Ramos (cell line): ENCODE measurements around the gene RNF181.
"Not testable (repeated sequence)": the region's sequence is repeated elsewhere in the genome, so short reads cannot be mapped to it uniquely, and the experiment has no call there.

ENCODE experiments used
- in situ Hi-C: fragments of 300-500 bp; cut with MboI; formaldehyde crosslinking; loops from one replicate; pipeline ENCODE4 v1.14.3; 2022; ENCODE audit warnings: low sequenced_read_pairs; ENCODE audit not compliant: unreplicated experiment

The RNF181 gene, protein sequence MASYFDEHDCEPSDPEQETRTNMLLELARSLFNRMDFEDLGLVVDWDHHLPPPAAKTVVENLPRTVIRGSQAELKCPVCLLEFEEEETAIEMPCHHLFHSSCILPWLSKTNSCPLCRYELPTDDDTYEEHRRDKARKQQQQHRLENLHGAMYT

DNA sequence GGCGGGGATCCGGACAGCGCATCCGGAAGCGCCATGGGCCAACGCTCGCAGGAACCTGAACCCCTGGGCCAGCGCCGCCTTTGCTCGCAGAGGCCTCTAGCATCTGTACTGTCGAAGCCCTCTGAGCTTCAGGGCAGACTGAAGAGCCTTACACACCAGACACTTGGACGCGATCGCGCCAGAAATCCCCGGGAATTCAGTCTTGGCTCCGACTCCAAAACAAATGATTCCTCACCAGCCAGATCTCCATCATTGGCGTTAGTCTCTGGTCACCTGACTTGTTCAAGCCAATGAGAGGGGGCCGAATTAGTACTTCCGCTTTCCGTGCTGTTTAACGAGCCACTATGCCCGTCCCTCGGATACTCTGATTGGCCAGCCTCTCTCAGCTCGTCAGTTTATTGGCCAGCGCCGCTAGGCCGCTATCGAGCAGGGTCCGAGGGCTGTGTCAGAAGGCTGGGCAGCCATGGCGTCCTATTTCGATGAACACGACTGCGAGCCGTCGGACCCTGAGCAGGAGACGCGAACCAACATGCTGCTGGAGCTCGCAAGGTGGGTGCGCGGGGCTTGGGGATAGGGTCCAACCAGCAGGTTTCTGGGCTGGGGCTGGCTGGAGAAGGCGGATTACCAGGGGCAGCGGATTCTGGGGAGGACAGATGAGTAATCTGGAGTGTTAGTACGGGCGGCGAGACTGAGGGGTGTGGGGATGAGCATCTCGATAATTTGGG, at the start of gene RNF181:
Gene RNF181 (plus strand): TSS at position 445 of the 725 bp plus-strand sequence. CDS start 19 bp downstream, at position 464.
- in situ Hi-C loops: no loop called here

DNA sequence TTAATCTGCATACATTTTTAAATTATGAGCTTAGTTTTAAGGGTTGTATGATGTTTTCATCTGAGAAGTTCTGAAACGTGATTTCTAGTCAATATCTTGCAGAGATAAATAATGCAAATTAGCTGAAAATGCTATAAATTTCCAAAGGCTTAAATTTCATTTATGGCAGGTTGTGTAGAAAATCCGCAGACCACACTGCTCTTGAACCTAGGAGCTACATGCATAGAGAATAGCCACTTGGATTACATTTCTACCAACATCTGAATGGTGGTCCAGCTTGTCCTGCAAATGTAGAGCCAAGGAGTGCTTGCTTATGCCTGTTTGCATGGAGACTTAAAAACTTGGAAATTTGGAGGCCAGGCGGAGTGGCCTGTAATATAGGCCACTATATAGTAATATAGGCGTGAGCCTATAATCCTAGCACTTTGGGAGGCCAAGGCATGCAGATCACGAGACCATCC, 49.7 kb upstream of the RNF181 start:
- in situ Hi-C loops: no loop called here

DNA sequence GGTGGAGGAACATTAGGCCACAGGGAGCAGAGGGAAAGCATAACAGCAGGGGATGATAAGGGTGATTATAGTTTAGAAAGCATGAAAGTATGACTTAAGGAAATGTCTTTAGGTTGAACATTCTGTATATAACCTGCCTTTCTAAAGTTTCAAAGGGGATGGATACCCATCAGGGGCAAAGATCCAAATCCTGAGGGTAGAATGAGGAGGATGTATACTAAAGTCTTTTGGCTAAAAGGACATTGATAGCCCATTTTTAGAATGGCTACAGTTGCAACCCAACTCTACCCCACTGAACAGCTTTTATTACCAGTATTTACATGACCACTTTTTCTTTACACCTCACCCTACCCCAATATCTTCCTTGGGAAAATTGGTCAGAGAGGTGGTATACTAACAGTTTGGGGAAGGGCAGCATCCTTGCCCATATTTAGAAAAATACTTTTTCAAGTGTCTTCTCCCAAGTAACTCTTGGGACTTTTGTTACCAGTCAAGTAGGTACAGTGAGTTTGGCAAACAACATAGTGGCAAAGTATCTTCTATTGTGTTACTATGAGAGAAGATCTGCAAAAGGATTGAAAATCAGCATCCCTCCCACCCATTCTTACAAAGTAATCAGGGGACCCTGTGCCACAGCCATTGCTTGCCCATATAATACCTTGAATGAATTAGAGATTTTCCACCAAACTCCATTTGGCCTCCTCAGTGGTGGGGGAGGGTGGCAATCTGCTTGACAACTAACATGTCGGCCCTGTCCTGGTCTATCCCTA, 48.3 kb upstream of the RNF181 start:
- in situ Hi-C loops: no loop called here

DNA sequence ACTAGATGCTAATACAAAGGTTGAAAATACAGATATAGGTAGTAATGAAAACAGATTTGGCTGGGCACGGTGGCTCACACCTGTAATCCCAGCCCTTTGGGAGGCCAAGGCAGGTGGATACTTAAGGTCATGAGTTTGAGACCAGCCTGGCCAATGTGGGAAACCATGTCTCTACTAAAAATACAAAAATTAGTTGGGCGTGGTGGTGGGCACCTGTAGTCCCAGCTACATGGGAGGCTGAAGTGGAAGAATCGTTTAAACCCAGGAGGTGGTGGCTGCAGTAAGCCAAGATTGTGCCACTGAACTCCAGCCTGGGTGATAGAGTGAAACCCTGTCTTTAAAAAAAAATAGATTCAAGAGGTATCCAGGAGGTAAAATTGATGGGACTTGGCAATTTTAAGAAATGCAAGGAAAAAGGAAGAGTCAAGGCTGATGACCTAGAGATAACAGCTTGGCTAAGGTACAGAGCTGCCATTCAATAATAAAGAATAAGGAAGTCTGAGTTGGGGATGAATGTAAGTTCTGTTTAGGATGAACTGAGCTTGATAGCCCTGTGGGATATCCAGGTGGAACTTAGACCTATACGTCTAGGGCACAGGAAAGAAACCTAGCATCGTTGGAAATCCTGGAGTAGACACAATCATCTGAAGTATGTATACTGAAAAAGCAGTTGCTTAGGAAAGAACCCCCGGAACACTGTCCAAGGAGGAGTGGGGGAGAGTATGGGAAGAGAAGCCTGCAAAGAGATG, 47.5 kb upstream of the RNF181 start:
- in situ Hi-C loops: no loop called here

DNA sequence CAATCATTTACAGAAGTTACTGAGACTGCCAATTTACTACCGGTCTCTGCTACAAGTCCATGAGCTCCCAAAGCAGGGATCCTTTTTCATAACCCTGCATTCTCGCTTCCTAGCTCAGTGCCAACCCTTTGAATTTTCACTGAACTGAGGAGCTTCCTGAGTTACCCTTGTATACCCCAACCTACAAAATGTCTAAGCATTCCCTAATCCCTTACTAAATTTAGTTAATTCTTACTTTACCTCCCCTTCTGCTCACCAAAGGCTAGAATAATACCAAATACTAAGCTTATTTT, 47.0 kb upstream of the RNF181 start:
- in situ Hi-C loops: no loop called here

DNA sequence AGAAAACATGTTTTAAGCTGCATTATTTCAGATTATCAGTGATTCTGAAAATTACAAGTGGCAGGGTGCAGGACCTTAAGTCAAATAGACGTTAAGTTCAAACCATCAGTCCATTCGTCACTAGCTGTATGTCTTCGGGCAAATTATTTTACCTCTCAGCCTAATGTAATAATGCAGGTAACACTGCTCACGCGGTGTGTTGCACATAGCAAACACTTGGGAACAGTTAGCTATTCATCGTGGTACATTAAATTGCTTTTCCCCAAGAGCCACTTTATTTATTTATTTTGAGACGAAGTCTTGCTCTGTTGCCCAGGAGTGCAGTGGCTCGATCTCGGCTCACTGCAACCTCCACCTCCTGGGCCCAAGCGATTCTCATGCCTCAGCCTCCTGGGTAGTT, 46.5 kb upstream of the RNF181 start:
- in situ Hi-C loops: no loop called here

DNA sequence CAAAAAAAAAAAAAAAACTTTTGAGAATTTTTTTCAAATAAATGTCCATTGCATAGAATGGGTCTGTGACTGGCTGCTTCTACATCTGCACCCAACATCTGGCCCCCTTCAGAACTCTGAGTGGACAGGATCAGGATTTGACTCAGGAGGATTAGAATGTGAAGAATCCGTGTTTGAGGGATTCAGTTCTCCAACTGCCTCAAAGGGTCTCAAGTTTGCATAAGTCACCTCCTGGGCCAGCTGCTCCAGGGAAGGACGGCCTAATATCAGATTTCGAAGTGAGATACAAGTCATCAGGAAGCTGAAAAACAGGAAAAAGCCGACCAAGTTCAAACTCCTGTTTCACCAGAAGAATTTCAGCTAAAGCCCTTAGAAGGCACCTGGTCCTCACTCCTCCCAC, 45.7 kb upstream of the RNF181 start:
- in situ Hi-C loops: loop anchor here (5.0 kb wide), 1 partner anchor 128 kb away; no protein-coding TSS in a partner anchor

DNA sequence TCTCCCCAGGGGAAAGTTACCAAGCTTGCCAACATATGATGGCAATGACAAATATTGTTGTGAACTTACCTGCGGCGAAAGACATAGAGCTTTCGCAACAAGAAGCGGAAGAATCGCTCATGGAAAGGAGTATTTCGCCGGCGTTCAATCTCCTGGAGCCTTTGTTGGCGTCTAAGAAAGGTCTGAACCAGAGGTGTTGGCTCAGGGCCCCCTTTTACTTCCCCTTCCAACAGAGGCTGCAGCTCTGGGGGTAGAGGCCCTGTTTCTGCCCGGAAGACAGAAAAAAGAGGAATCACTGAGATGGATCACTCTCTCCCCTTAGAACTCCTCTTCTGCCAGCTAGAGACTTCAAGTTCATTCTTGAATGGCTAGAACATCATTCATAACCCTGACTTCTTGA, 45.1 kb upstream of the RNF181 start:
- in situ Hi-C loops: loop anchor here (5.0 kb wide), 1 partner anchor 128 kb away; no protein-coding TSS in a partner anchor

DNA sequence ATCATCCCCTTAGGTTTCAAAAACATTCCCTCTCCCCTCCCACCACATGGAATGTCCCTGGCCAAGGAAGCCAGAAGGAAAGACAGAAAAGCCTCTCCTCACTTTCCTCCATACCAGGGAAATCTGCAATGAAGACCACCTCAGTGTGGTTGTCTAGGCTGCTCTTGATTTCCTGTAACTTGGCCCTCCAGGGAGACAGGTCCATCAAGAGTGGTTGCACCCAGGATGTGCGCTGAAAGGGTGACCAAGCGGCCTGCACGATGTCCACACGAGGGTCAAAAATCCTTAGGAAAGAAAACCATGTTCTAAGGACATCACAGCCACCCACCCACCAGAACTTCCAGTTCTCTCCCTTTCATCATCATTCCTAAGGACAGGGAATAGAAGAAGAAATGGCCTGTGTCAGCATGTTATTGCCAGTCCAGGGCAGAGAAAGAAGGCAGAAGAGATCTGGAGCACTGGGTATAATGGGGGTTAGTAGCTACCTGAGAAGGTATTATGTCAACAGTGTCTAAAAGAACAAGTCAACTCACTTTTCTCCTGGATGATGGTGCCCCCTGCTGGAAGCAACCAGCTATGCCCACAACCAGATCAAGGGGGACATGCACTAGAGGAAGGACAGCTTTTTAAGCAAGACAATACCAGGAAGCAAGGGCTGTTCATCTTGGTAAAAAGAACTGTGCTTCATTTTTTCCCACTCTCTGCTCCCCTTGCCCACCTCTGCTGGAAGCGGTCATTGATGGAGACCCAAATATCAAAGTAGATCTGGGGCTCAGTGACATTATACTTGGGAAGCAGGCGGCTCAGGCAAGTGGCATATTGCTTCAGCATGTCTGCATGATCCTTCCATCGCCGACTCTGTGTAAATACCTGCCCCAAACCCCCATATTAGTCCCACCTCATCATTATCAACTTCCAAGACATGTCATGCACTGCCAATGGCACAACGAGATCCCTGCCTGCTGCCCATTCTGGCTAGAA, 43.6 kb upstream of the RNF181 start:
- in situ Hi-C loops: loop anchor here (5.0 kb wide), 1 partner anchor 130 kb away; no protein-coding TSS in a partner anchor

DNA sequence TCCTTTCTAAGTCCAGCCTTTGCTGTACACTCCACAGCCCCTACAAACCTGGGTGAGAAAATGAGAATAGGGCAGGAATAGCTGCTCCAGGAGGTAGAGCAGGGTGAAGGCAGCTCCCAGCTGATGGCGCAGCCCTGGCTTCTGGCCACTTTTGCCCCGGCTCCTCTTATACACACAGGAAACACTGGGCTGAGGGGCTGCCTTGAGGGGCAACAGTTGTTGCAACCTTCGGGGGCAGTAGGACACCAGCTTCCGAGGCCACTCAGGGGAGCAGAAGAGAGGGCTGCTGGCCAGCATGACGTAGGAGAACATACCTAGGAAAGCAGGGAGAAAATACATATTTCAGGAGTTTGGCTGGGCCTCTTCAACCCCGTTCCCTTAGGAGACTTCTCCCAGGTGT, 42.4 kb upstream of the RNF181 start:
- in situ Hi-C loops: loop anchor here (5.0 kb wide), 1 partner anchor 131 kb away; no protein-coding TSS in a partner anchor

DNA sequence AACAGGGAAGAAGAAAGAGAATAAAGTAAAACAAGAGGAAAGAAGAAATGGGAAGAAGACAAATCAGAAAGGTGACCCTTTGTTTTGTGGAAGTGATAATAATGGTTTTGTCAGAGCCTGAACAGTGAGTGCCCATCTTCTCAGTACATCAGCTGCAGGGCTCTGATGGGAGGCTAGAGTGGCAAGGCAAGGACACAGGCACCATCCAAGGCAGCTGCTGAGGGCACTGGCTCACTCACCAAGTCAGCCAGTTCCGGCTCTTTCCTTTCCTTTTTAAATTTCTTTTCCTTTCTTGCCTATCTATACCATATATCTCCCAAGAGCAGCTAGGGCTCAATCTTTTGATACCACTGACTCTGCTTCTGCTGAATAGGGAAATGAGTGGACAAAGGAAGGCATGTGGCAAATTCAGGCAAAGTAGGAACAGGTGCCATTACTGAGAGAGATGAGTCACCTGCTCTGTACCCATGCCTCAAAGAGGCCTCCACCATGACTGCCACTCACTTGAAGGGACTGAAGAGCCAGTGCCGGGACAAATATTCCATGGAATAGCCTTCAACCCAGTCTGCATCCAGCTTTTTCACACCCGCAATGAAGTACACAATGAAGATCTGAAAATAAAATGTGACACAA, 40.4 kb upstream of the RNF181 start:
- in situ Hi-C loops: loop anchor here (5.0 kb wide), 1 partner anchor 133 kb away; no protein-coding TSS in a partner anchor

DNA sequence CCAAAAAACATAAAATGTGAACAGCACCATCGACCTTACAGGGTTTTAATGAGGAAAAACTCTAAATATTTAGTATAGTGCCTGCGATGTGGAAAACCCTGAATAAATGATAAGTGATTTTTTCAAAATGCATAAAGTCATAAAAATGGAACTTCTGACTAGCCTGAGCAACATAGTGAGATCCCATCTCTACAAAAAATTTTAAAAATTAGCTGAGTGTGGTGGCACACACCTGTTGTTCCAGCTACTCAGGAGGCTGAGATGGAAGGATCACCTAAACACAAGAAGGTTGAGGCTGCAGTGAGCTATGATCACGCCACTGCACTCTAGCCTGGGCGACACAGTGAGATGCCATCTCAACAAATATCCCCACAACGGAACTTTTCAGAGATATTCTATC, 38.4 kb upstream of the RNF181 start:
- in situ Hi-C loops: no loop called here

DNA sequence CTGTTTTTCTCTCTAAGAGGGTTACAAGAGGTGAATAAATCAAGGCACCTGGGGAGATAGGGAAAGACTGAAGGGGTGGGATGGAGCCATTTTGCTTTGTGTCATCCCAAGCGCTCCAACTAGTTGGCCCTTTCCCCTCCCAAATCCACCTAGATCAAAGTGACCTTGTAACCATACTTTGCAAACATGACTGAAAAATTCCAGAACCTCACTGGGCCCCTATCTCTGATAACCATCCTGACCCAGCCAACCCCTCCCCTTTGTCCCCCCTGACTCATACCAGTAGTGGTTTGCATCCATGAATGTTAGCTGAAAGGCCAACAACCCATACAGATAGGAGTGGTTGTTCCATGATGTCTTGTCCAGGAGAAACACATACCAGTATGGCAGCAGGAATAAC, 37.4 kb upstream of the RNF181 start:
- in situ Hi-C loops: no loop called here

DNA sequence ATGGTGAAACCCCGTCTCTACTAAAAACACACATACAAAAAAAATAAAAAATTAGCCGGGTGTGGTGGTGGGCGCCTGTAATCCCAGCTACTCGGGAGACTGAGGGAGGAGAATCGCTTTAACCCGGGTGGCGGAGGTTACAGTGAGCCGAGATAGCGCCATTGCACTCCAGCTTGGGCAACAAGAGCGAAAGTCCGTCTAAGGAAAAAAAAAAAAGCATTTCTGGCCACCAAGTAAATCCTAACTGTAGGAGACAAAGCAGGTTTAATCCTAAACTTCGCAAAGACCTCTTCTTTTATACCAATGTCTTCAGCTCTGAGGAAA, 35.2 kb upstream of the RNF181 start:
- in situ Hi-C loops: not testable (repeated sequence)

DNA sequence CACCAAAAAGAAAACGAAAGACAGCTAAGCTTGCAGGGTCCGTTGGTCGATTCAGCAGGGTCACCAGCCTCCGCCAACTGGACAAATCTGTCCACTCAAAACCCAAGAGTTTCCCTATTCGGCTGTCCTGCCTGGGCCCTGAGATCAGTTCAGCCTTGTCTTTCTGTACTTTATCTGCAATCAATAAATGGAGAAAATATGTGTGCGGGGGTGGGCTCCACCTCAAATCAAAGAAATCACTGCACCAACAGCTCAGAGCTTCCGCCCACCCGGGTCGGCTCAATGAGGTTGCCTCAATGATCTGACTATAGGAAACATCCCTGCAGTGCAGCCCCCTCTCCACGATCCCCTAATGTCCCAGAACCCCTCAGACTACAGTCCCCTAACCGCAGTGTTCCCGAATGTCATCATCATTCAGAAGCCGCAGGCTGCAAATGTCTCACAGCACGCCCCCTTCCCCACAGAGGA, 34.7 kb upstream of the RNF181 start:
- in situ Hi-C loops: no loop called here

DNA sequence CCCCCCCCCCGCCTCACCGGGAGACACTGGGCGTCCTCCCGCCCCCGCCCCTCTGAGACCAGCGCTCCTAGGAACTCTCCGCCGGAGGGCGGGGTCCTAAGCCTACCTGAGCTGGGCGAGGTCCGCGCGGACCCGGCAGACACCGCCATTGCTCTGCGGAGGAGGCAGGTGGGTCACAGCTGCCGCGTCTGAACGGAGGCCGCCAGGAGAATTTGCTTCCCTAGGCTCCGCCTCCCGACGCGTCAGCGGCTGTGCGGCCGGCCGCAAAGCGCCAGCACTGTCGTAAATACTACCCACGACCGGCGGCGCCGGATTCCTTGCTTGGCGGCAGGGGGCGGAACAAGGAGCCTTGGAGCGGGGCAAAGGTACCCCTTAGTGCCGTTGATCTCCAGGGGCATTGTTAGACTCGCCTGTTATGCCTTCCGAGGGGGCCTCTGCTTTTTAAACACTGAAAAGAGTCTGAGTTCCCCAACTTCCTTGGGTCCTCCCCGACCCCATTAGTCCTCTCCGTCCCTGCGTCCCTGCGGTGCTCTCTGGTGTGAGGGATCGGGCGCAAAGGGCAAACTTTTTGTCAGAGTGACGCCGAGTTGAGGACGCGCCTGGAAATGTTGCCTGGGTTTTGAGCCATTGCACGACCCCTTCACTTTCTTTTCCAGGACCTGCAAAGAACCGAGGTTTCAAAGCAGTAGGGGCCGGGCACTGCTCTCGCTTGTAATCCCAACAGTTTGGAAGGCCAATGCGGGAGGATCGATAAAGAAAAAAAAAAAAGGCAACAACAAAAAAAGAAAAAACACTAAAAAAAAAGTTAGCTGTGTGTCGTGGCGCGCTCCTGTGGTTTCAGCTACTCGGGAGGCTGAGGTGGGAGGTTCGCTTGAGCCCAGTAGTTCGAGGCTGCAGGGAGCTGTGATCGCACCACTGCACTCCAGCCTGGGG, 34.0 kb upstream of the RNF181 start, which contains the start of gene GGCX:
Gene GGCX (minus strand): TSS at position 214 of the 933 bp plus-strand sequence. CDS start 65 bp downstream, at position 149.
- in situ Hi-C loops: no loop called here

DNA sequence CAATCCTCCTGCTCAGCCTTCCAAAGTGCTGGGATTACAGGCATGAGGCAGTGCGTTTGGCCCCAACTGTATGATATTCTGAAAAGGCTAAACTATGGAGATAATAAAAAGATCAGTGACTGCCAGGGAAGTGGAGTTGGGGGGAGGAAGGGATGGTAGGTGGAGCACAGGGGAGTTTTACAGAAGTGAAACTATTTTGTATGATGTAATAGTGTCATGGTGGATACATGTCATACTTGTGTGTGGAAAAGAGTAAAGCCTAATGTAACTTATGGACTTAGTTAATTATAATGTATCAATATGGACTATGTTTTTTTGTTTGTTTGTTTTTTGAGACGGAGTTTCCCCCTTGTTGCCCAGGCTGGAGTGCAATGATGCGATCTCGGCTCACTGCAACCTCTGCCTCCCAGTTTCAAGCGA, 31.4 kb upstream of the RNF181 start:
- in situ Hi-C loops: no loop called here

DNA sequence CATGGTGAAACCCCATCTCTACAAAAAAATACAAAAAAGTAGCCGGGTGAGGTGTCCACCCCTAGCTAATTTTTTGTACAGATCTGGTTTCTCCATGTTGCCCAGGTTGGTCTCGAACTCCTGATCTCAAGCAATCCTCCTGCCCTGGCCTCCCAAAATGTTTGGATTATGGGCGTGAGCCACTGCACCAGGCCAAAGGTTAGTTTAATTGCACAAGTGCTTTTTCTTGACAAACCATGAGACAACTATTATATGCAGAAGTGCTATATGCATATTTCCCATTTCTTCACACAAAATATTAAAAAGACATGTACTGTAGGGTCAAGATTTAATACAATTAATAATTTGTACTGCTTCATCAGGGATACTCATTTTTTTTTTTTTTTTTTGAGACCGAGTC, 29.3 kb upstream of the RNF181 start:
- in situ Hi-C loops: no loop called here
